GM23338 (cell line): ENCODE data around the gene EED. TPM values are rescaled to one million over a fixed set of nuclear protein-coding genes. Genes with fewer than 3 reads are reported as not detected.

Experiments used
- ATAC-seq: fragments of 200-7000 bp; cut with Tn5 transposase; 3 replicates; pipeline ENCODE4 v1.9.1; 2020
- DNase-seq: peaks from one replicate; pipeline ENCODE4 v3.0.0-alpha.2; 2015; ENCODE audit warnings: low spot score
- H2AFZ ChIP-seq: fragments of 200-600 bp; sonication (generic); 2 replicates; pipeline ENCODE4 v1.8.0; 2016; ENCODE audit warnings: antibody characterized with exemption, mild to moderate bottlenecking, moderate library complexity
- H3F3A ChIP-seq: fragments of 200-600 bp; sonication (generic); replicated peaks from 2 replicates; pipeline ENCODE4 v1.8.0; 2017; ENCODE audit warnings: antibody characterized with exemption, mixed run types, low read depth
- H3K27ac ChIP-seq: fragments of 200-600 bp; sonication (generic); 2 replicates; pipeline ENCODE4 v1.6.1; 2016; ENCODE audit warnings: low read depth
- H3K27me3 ChIP-seq: fragments of 200-600 bp; sonication (generic); 2 replicates; pipeline ENCODE4 v1.8.0; 2016; ENCODE audit warnings: mild to moderate bottlenecking, mixed run types, moderate library complexity; ENCODE audit not compliant: insufficient read depth
- H3K36me3 ChIP-seq: fragments of 200-600 bp; sonication (generic); 2 replicates; pipeline ENCODE4 v1.8.0; 2016; ENCODE audit warnings: mild to moderate bottlenecking; ENCODE audit not compliant: insufficient read depth
- H3K4me1 ChIP-seq: fragments of 200-600 bp; sonication (generic); 2 replicates; pipeline ENCODE4 v1.8.0; 2016; ENCODE audit warnings: mild to moderate bottlenecking, moderate library complexity; ENCODE audit not compliant: insufficient read depth
- H3K4me2 ChIP-seq: fragments of 200-600 bp; sonication (generic); 2 replicates; pipeline ENCODE4 v1.7.1; 2017; ENCODE audit warnings: mixed run types
- H3K4me3 ChIP-seq: fragments of 200-600 bp; sonication (generic); 2 replicates; pipeline ENCODE4 v1.6.1; 2016; ENCODE audit warnings: mixed run types
- H3K79me2 ChIP-seq: fragments of 200-600 bp; sonication (generic); replicated peaks from 2 replicates; pipeline ENCODE4 v1.8.0; 2017; ENCODE audit warnings: mild to moderate bottlenecking; ENCODE audit not compliant: insufficient read depth
- H3K9me2 ChIP-seq: fragments of 200-600 bp; sonication (generic); 2 replicates; pipeline ENCODE4 v1.8.0; 2017; ENCODE audit not compliant: insufficient read depth
- H4K20me1 ChIP-seq: fragments of 200-600 bp; sonication (generic); replicated peaks from 2 replicates; pipeline ENCODE4 v1.8.0; 2017; ENCODE audit warnings: mild to moderate bottlenecking; ENCODE audit not compliant: insufficient read depth
- H3K27ac Mint-ChIP-seq: 2 replicates; pipeline ENCODE4 v1.8.0; 2020; ENCODE audit warnings: inconsistent platforms, mild to moderate bottlenecking, moderate library complexity, mixed read lengths
- H3K27me3 Mint-ChIP-seq: 3 replicates; pipeline ENCODE4 v1.8.0; 2022; ENCODE audit warnings: low read depth, mild to moderate bottlenecking, moderate library complexity, mixed read lengths, inconsistent platforms; ENCODE audit not compliant: insufficient read depth, poor library complexity
- H3K36me3 Mint-ChIP-seq: 3 replicates; pipeline ENCODE4 v1.8.0; 2021; ENCODE audit warnings: low read depth, mild to moderate bottlenecking, inconsistent platforms, moderate library complexity, mixed read lengths
- H3K4me1 Mint-ChIP-seq: 3 replicates; pipeline ENCODE4 v1.8.0; 2020; ENCODE audit warnings: mild to moderate bottlenecking, inconsistent platforms, mixed read lengths
- H3K4me3 Mint-ChIP-seq: 3 replicates; pipeline ENCODE4 v1.8.0; 2021; ENCODE audit warnings: moderate library complexity, mild to moderate bottlenecking, inconsistent platforms, mixed read lengths
- H3K9me3 Mint-ChIP-seq: 3 replicates; pipeline ENCODE4 v1.8.0; 2020; ENCODE audit warnings: moderate library complexity, mild to moderate bottlenecking, inconsistent platforms, mixed read lengths
- ETS1 ChIP-seq: IDR thresholded peaks from 2 replicates; pipeline ENCODE4 v1.6.1; 2016; ENCODE audit warnings: antibody characterized with exemption
- EZH2phosphoT487 ChIP-seq: fragments of 200-600 bp; sonication (generic); IDR thresholded peaks from one replicate; pipeline ENCODE4 v1.8.1; 2018; ENCODE audit warnings: antibody characterized with exemption; ENCODE audit not compliant: unreplicated experiment
- JUNB ChIP-seq: IDR thresholded peaks from one replicate; pipeline ENCODE4 v1.6.1; 2016; ENCODE audit warnings: antibody characterized with exemption; ENCODE audit not compliant: unreplicated experiment
- POLR2AphosphoS5 ChIP-seq: IDR thresholded peaks from 2 replicates; pipeline ENCODE4 v1.6.1; 2016; ENCODE audit warnings: antibody characterized with exemption, low read depth
- REST ChIP-seq: IDR thresholded peaks from one replicate; pipeline ENCODE4 v1.6.1; 2018; ENCODE audit warnings: antibody characterized with exemption; ENCODE audit not compliant: unreplicated experiment
- STAT1 ChIP-seq: IDR thresholded peaks from one replicate; pipeline ENCODE4 v1.6.1; 2016; ENCODE audit warnings: antibody characterized with exemption; ENCODE audit not compliant: unreplicated experiment
- ZNF331 ChIP-seq: fragments of 250-450 bp; sonication (Bioruptor Pico); IDR thresholded peaks from 2 replicates; pipeline ENCODE4 v1.5.0; 2020; ENCODE audit warnings: low read depth, mild to moderate bottlenecking, moderate library complexity
- ZNF462 ChIP-seq: fragments of 250-450 bp; sonication (Bioruptor Pico); IDR thresholded peaks from 2 replicates; pipeline ENCODE4 v1.5.0; 2020; ENCODE audit warnings: mild to moderate bottlenecking, moderate library complexity
- polyA plus RNA-seq: library from polyadenylated mRNA; unstranded; fragments of >200 nt; fragmentation: Nextera tagmentation; extraction: Ambion mirVana; gene quantifications from 2 replicates; pipeline ENCODE4 v1.2.1, GENCODE V29; 2016
- total RNA-seq: library from RNA; depleted of rRNA; stranded (reverse); fragments of >200 nt; shearing (Covaris generic); gene quantifications from 2 replicates; pipeline ENCODE4 v1.2.3, GENCODE V29; 2014
- TF ChIP-seq, protein P1 (sequence below), 2 experiments: fragments of 200-600 bp in 1 of 2; sonication (generic) in 1 of 2; conservative IDR thresholded peaks; 2 replicates each; pipeline versions ENCODE4 v1.5.1 to v1.6.1; 2016 to 2017; ENCODE audit warnings: antibody characterized with exemption in 2 of 2, low read depth in 2 of 2, mild to moderate bottlenecking in 2 of 2, moderate library complexity in 1 of 2

EED gene
- total and polyA plus RNA-seq, 2 experiments from 2014 or later = 26.7 to 29.7 TPM

- DNase-seq (no peak), ATAC-seq (no peak)
- peaks cover 91% of the 10 kb centered on the region for H3K79me2 ChIP-seq
- no peaks in the 10 kb centered on the region for H3K9me2 ChIP-seq
- H3K27me3 Mint-ChIP-seq = peaks cover 2% of the 10 kb centered on the region
- H3K4me3 ChIP-seq = no peak overlapping the region; the same call in 1 of the 2 replicates
- H3K4me1 Mint-ChIP-seq = peaks cover 33% of the 10 kb centered on the region
- H3F3A ChIP-seq = no peaks in the 10 kb centered on the region
- peak overlapping the region; percentile 54; the same call in 1 of the 2 replicates for H3K4me2 ChIP-seq
- H2AFZ ChIP-seq = no peak overlapping the region
- peaks cover 4% of the 10 kb centered on the region; the same call in 2 of the 3 replicates for H3K36me3 Mint-ChIP-seq
- no peak overlapping the region for H3K27ac Mint-ChIP-seq
- no peaks in the 10 kb centered on the region for H3K36me3 ChIP-seq
- H3K27me3 ChIP-seq = peaks cover 6% of the 10 kb centered on the region; the same call in 1 of the 2 replicates
- no peaks in the 10 kb centered on the region for H3K9me3 Mint-ChIP-seq
- TF ChIP-seq POLR2AphosphoS5 = no peak
- TF ChIP-seq ETS1 = no peak
- TF ChIP-seq, protein P1, sequence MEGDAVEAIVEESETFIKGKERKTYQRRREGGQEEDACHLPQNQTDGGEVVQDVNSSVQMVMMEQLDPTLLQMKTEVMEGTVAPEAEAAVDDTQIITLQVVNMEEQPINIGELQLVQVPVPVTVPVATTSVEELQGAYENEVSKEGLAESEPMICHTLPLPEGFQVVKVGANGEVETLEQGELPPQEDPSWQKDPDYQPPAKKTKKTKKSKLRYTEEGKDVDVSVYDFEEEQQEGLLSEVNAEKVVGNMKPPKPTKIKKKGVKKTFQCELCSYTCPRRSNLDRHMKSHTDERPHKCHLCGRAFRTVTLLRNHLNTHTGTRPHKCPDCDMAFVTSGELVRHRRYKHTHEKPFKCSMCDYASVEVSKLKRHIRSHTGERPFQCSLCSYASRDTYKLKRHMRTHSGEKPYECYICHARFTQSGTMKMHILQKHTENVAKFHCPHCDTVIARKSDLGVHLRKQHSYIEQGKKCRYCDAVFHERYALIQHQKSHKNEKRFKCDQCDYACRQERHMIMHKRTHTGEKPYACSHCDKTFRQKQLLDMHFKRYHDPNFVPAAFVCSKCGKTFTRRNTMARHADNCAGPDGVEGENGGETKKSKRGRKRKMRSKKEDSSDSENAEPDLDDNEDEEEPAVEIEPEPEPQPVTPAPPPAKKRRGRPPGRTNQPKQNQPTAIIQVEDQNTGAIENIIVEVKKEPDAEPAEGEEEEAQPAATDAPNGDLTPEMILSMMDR (conservative IDR thresholded peaks at IDR 0.05; ENCODE audit: low read depth in 2 of 2) = no peak
- TF ChIP-seq JUNB = no peak
- no peak for TF ChIP-seq REST
- TF ChIP-seq ZNF462 (CRISPR knock-in tag) = no peak
- TF ChIP-seq STAT1 = no peak
- TF ChIP-seq EZH2phosphoT487 = no peak
- TF ChIP-seq ZNF331 (CRISPR knock-in tag) = no peak
- H4K20me1 ChIP-seq = peaks cover 8% of the 10 kb centered on the region; the same call in 1 of the 2 replicates
- peaks cover 34% of the 10 kb centered on the region for H3K4me1 ChIP-seq
- H3K4me3 Mint-ChIP-seq = no peak overlapping the region
- H3K27ac ChIP-seq = no peak overlapping the region
Observed at GRCh38 chr11:86249307-86250098, 5.0 kb downstream of the EED start.
